Endothelial cell of umbilical vein (primary cell): Measurements from ENCODE around the gene SEPTIN10. TPM values are rescaled to one million over a fixed set of nuclear protein-coding genes. Genes with fewer than 3 reads are reported as not detected.

Experiments used
- BruUV-seq: library from RNA; stranded (reverse); fragments of 400-500 nt; replicated peaks from 2 replicates; lab custom pipeline; 2021; lab: Mats Ljungman, UMichigan
- CTCF ChIA-PET: fragments of 300-600, 350-600 bp; sonication (Branson Sonifier 250); formaldehyde crosslinking; loops from one replicate; lab custom pipeline; 2021; ENCODE audit warnings: antibody characterized with exemption, inconsistent platforms; lab: Charles Lee
- POLR2A ChIA-PET: fragments of 300-600, 350-600 bp; sonication (Branson Sonifier 250); formaldehyde crosslinking; loops from one replicate; lab custom pipeline; 2021; ENCODE audit warnings: antibody characterized with exemption, inconsistent platforms; lab: Charles Lee
- DNase-seq: peaks from one replicate; pipeline ENCODE4 v3.0.0-alpha.2; 2011; ENCODE audit warnings: low read depth, low spot score
- FAIRE-seq: peaks from 2 replicates; lab custom pipeline; 2011; peaks lifted over from hg19 to GRCh38; lab: Jason Lieb, UNC
- H2AFZ ChIP-seq: 2 replicates; pipeline ENCODE4 v1.6.0; 2012; ENCODE audit warnings: low read depth, low read length, control low read depth, inconsistent platforms
- H3K27ac ChIP-seq: 2 replicates; pipeline ENCODE4 v1.5.1; 2011; ENCODE audit warnings: low read depth, mild to moderate bottlenecking, control low read depth, low read length, moderate library complexity; ENCODE audit not compliant: insufficient read depth
- H3K27me3 ChIP-seq, 2 experiments: 2 replicates each; pipeline versions ENCODE4 v1.6.0 to v1.6.1; 2011; ENCODE audit warnings: low read length in 2 of 2, mixed read lengths in 1 of 2; ENCODE audit not compliant: control insufficient read depth in 2 of 2, insufficient read depth in 2 of 2
- H3K36me3 ChIP-seq, 2 experiments: 2 replicates in 1 of 2; 3 replicates in 1 of 2; pipeline ENCODE4 v1.5.1; 2011; ENCODE audit warnings: low read length in 2 of 2, mild to moderate bottlenecking in 1 of 2, moderate library complexity in 1 of 2; ENCODE audit not compliant: control insufficient read depth in 2 of 2, insufficient read depth in 2 of 2; ENCODE audit errors: extremely low read depth in 1 of 2
- H3K4me1 ChIP-seq: 3 replicates; pipeline ENCODE4 v1.5.1; 2011; ENCODE audit warnings: mild to moderate bottlenecking, low read length; ENCODE audit not compliant: control insufficient read depth, insufficient read depth; ENCODE audit errors: extremely low read depth
- H3K4me2 ChIP-seq: 2 replicates; pipeline ENCODE4 v1.6.1; 2011; ENCODE audit warnings: low read length, control low read depth, mixed read lengths; ENCODE audit not compliant: insufficient read depth
- H3K4me3 ChIP-seq, 3 experiments: fragments of 200-600 bp in 1 of 3; sonication (generic), shearing (Covaris generic) in 1 of 3; replicated peaks in 1 of 3; 2 replicates each; pipeline ENCODE4 v1.5.1; 2011 to 2016; ENCODE audit warnings: control low read depth in 3 of 3, low read length in 3 of 3, mild to moderate bottlenecking in 2 of 3, inconsistent platforms in 1 of 3, low read depth in 1 of 3, moderate library complexity in 1 of 3; ENCODE audit not compliant: insufficient read depth in 1 of 3
- H3K79me2 ChIP-seq: 2 replicates; pipeline ENCODE4 v1.6.0; 2012; ENCODE audit warnings: low read length, inconsistent platforms; ENCODE audit not compliant: control insufficient read depth, insufficient read depth
- H3K9ac ChIP-seq: replicated peaks from 2 replicates; pipeline ENCODE3; 2011; ENCODE audit warnings: low read length, control low read depth; ENCODE audit not compliant: insufficient read depth; ENCODE audit errors: extremely low read depth
- H3K9me1 ChIP-seq: replicated peaks from 3 replicates; pipeline ENCODE4 v1.6.0; 2011; ENCODE audit warnings: mild to moderate bottlenecking, low read length; ENCODE audit not compliant: control insufficient read depth, insufficient read depth; ENCODE audit errors: extremely low read depth
- H3K9me3 ChIP-seq: replicated peaks from 2 replicates; pipeline ENCODE4 v1.5.1; 2012; ENCODE audit warnings: low read length, inconsistent platforms; ENCODE audit not compliant: control insufficient read depth, insufficient read depth
- H4K20me1 ChIP-seq: replicated peaks from 2 replicates; pipeline ENCODE3; 2011; ENCODE audit warnings: mild to moderate bottlenecking, low read length; ENCODE audit not compliant: control insufficient read depth, insufficient read depth; ENCODE audit errors: extremely low read depth
- EZH2 ChIP-seq: IDR thresholded peaks from 2 replicates; pipeline ENCODE4 v1.6.1; 2012; ENCODE audit warnings: borderline replicate concordance, low read depth, mild to moderate bottlenecking, moderate library complexity, low read length, inconsistent platforms; ENCODE audit not compliant: severe bottlenecking
- FOS ChIP-seq: IDR thresholded peaks from 2 replicates; pipeline ENCODE4 v1.6.1; 2011; ENCODE audit warnings: mild to moderate bottlenecking, low read length, moderate library complexity, borderline replicate concordance; ENCODE audit not compliant: insufficient read depth
- GATA2 ChIP-seq: IDR thresholded peaks from 2 replicates; pipeline ENCODE4 v1.7.0; 2011; ENCODE audit warnings: low read depth, mild to moderate bottlenecking, moderate library complexity, mixed read lengths, low read length; ENCODE audit not compliant: insufficient read length, insufficient read depth
- JUN ChIP-seq: IDR thresholded peaks from 2 replicates; pipeline ENCODE4 v1.6.1; 2011; ENCODE audit warnings: borderline replicate concordance, low read depth; ENCODE audit not compliant: insufficient read length, insufficient read depth
- MYC ChIP-seq: IDR thresholded peaks from one replicate; pipeline ENCODE4 v1.6.1; 2011; ENCODE audit warnings: mild to moderate bottlenecking, low read depth, low read length
- POLR2A ChIP-seq: IDR thresholded peaks from 2 replicates; pipeline ENCODE4 v1.6.1; 2012; ENCODE audit warnings: low read depth, mild to moderate bottlenecking, control low read depth, low read length
- POLR2AphosphoS5 ChIP-seq: IDR thresholded peaks from 2 replicates; pipeline ENCODE4 v1.6.1; 2012; ENCODE audit warnings: low read depth, mild to moderate bottlenecking, control low read depth, low read length, moderate library complexity; ENCODE audit not compliant: insufficient read depth
- dilution Hi-C: fragments of 300-500 bp; cut with MboI; formaldehyde crosslinking; loops from one replicate; pipeline ENCODE4 v1.15.0; 2019; ENCODE audit warnings: low sequenced_read_pairs; ENCODE audit not compliant: extremely low pct_ligation_motif_present
- intact Hi-C: fragments of 100-400 bp; cut with micrococcal nuclease; formaldehyde crosslinking; loops from one replicate; pipeline ENCODE4 v1.10.0; 2022
- polyA plus RNA-seq, 4 experiments: library from polyadenylated mRNA; depleted of rRNA in 3 of 4; stranded (reverse) in 3 of 4; unstranded in 1 of 4; fragments of >200 nt; gene quantifications; 2 replicates each; pipeline versions ENCODE4 v1.2.1 to v1.2.3, GENCODE V29; 2011 to 2012; ENCODE audit warnings: missing spikeins in 1 of 4
- total RNA-seq: library from RNA; stranded (reverse); gene quantifications from 2 replicates; pipeline ENCODE4 v1.2.3, GENCODE V29; 2021
- TF ChIP-seq, protein P1 (sequence below): IDR thresholded peaks from 2 replicates; pipeline ENCODE4 v1.6.1; 2011; ENCODE audit not compliant: insufficient read depth, insufficient read length
- TF ChIP-seq, protein P2 (sequence below), 2 donors: IDR thresholded peaks; 1 replicate in 1 of 2; 2 replicates in 1 of 2; pipeline ENCODE4 v1.5.1; 2011; ENCODE audit warnings: low read length in 2 of 2, mild to moderate bottlenecking in 2 of 2, moderate library complexity in 2 of 2, control low read depth in 1 of 2, inconsistent platforms in 1 of 2, low read depth in 1 of 2; ENCODE audit not compliant: insufficient read depth in 1 of 2; ENCODE audit errors: extremely low read depth in 1 of 2

The SEPTIN10 gene
- total and polyA plus RNA-seq, 2 donors (not counting 3 experiments of a cell fraction or from before 2014, with no cell fraction given) = 26.1 to 121 TPM

DNA sequence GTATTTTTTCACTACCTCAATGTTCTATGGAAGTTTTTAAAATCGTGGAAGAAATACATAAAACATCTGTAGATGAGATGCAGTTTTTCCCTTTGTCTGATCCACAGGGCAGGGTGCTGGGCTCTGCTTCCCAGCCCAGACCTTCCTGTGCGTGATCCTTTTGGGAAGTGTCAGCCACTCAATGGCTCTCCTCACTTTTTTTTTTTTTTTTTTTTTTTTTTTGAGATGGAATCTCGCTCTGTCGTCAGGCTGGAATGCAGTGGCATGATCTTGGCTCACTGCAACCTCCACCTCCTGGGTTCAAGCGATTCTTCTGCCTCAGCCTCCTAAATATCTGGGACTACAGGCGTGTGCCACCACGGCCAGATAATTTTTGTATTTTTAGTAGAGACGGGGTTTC is 33.2 kb upstream of the SEPTIN10 start:
- ChIA-PET CTCF (no interaction called here), POLR2A (no interaction called here)
- no peaks in the 10 kb centered on the region for H3K4me1 ChIP-seq
- no peak overlapping the region for H3K9ac ChIP-seq
- no peak overlapping the region for H2AFZ ChIP-seq
- peaks cover 3% of the 10 kb centered on the region for H4K20me1 ChIP-seq
- no peak for FAIRE-seq
- H3K9me1 ChIP-seq = no peaks in the 10 kb centered on the region
- H3K4me3 ChIP-seq = no peak overlapping the region
- peaks cover 0 to 6% of the 10 kb centered on the region in 2 experiments for H3K27me3 ChIP-seq
- H3K4me2 ChIP-seq = no peak overlapping the region
- no peaks in the 10 kb centered on the region for H3K9me3 ChIP-seq
- BruUV-seq = no TSS peak
- dilution Hi-C loops (no loop called here), intact Hi-C loops (no loop called here)
- no peak overlapping the region for H3K27ac ChIP-seq
- no peak for DNase-seq
- TF ChIP-seq, protein P1, sequence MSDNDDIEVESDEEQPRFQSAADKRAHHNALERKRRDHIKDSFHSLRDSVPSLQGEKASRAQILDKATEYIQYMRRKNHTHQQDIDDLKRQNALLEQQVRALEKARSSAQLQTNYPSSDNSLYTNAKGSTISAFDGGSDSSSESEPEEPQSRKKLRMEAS = no peak
- no peak for TF ChIP-seq JUN
- H3K79me2 ChIP-seq = no peaks in the 10 kb centered on the region
- H3K36me3 ChIP-seq = no peaks in the 10 kb centered on the region

DNA sequence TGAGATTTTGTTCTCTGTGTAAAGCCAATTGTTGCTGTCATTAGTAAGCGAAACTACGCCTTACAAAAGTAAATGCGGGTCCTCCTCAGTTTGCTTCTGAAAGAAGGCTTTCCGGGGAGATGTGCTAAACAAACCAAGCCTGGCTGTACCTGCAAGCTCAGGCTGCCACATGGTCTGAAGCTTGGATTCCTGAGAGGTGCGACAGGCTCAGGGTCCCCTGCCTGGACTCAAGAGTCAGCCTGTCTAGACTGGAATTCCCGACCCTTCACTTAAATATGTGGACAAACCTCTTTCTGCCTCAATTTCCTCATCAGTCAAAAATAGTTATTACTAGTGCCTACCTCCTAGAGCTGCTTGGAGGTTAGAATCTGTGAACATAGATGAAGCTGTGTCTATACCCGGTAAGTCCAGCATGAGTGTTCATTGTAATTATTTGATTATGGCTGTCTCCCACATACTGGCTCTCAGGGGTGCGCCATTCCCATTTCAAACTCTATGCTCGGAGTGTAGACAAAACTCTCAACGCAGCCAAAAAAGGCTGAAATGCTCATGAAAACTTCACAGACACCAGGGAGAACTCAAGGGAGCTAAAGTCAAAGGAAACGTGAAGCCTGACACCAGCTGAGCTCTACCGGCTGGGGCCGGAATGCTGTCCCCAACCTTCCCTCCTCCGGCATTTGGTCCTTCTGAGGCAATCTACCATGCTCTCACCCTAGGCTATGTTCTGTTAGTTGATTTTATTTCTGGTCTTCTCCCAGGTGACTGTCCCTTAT is 31.8 kb upstream of the SEPTIN10 start:
- no peak overlapping the region for H2AFZ ChIP-seq
- DNase-seq = no peak
- POLR2A ChIA-PET = no interaction called here
- no TSS peak for BruUV-seq
- H4K20me1 ChIP-seq = peaks cover 3% of the 10 kb centered on the region
- no peaks in the 10 kb centered on the region for H3K36me3 ChIP-seq
- no peaks in the 10 kb centered on the region for H3K79me2 ChIP-seq
- H3K9me1 ChIP-seq = no peaks in the 10 kb centered on the region
- CTCF ChIA-PET = interaction anchor here (0.9 to 1.8 kb wide), 2 partner anchors 11 to 12 kb away, joined by 4 read pairs; no protein-coding TSS in a partner anchor
- TF ChIP-seq FOS = no peak
- no peak for TF ChIP-seq MYC
- no peak for TF ChIP-seq JUN
- TF ChIP-seq GATA2 = no peak
- TF ChIP-seq, protein P1 = no peak
- TF ChIP-seq, protein P2, sequence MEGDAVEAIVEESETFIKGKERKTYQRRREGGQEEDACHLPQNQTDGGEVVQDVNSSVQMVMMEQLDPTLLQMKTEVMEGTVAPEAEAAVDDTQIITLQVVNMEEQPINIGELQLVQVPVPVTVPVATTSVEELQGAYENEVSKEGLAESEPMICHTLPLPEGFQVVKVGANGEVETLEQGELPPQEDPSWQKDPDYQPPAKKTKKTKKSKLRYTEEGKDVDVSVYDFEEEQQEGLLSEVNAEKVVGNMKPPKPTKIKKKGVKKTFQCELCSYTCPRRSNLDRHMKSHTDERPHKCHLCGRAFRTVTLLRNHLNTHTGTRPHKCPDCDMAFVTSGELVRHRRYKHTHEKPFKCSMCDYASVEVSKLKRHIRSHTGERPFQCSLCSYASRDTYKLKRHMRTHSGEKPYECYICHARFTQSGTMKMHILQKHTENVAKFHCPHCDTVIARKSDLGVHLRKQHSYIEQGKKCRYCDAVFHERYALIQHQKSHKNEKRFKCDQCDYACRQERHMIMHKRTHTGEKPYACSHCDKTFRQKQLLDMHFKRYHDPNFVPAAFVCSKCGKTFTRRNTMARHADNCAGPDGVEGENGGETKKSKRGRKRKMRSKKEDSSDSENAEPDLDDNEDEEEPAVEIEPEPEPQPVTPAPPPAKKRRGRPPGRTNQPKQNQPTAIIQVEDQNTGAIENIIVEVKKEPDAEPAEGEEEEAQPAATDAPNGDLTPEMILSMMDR (IDR thresholded peaks at IDR 0.05; ENCODE audit: extremely low read depth in 1 of 2, insufficient read depth in 1 of 2, low read depth in 1 of 2, low read length in 2 of 2) = no peak
- TF ChIP-seq EZH2 = no peak
- TF ChIP-seq POLR2AphosphoS5 = no peak
- TF ChIP-seq POLR2A = no peak
- H3K4me2 ChIP-seq = no peak overlapping the region
- dilution Hi-C loops = no loop called here
- H3K4me1 ChIP-seq = no peaks in the 10 kb centered on the region
- peaks cover 0 to 5% of the 10 kb centered on the region in 2 experiments for H3K27me3 ChIP-seq
- no peak overlapping the region for H3K4me3 ChIP-seq
- H3K27ac ChIP-seq = no peak overlapping the region
- H3K9ac ChIP-seq = no peak overlapping the region
- intact Hi-C loops = no loop called here
- H3K9me3 ChIP-seq = no peaks in the 10 kb centered on the region
- no peak for FAIRE-seq
